Measurements from ENCODE around the gene C19orf81. TPM values are rescaled to one million over a fixed set of nuclear protein-coding genes. Genes with fewer than 3 reads are reported as not detected.

Gene C19orf81
- total RNA-seq, 1 experiment from 2014 or later: 14.5 TPM

DNA sequence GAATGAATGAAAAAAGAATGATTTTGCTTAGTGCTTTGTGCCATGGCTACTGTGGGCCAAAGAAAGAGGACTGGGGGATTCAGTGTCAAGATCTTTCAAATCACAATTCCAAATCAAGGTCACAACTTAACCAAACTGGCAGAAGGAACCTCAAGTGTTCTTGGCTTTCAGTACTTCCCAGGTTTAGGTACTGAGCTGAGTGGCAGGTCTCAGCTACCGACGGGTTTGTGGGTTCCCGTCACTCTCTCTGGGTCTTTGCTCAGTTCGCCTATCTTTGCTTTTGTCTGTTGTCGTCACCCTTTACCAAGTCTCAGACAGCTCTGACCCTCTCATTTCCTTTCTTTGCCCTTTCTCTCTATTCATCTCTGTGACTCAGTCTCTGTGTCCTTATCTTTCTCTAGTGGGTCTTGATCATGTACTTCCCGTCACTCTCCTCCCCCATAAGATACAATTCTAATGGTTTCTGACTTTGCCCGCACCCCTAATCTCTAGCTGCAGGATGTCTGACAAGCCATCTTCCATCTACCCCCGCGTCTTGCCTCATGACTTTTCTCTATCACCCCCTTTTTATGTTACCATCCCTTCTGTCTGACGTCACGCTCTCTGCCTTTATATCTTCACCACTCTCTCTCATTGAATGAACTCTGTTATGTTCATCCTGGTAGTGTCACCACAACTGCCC is 47.7 kb upstream of the C19orf81 start:
- no peak overlapping the region for H3K27ac ChIP-seq (ENCODE audit: low read depth, low read length)
- ATAC-seq: no peak
- H3K27me3 ChIP-seq (ENCODE audit: insufficient read depth, low read length): peaks cover 4% of the 10 kb centered on the region; the same call in 1 of the 2 replicates
- no peaks in the 10 kb centered on the region for H3K4me1 ChIP-seq (ENCODE audit: control insufficient read depth in 1 of 2, insufficient read depth in 2 of 2, low read length in 2 of 2)
- H3K79me2 ChIP-seq (ENCODE audit: insufficient read depth, low read length): no peaks in the 10 kb centered on the region
- no peak overlapping the region for H3K9ac ChIP-seq (ENCODE audit: low read length)
- POLR2A ChIA-PET: no interaction called here
- no peak overlapping the region for H3K4me2 ChIP-seq (ENCODE audit: low read length)
- H3K4me3 ChIP-seq (replicated peaks in 1 of 2; ENCODE audit: low read depth in 1 of 2, low read length in 2 of 2): no peak overlapping the region
- TF ChIP-seq POLR2A (IDR thresholded peaks at IDR 0.05; ENCODE audit: borderline replicate concordance, extremely low read depth, insufficient read depth, insufficient read length) (no peak), RAD21 (IDR thresholded peaks at IDR 0.05; ENCODE audit: low read depth) (no peak), EZH2 (IDR thresholded peaks at IDR 0.05) (no peak), EZH2phosphoT487 (IDR thresholded peaks at IDR 0.05; ENCODE audit: borderline replicate concordance) (no peak)
- TF ChIP-seq, protein P1, sequence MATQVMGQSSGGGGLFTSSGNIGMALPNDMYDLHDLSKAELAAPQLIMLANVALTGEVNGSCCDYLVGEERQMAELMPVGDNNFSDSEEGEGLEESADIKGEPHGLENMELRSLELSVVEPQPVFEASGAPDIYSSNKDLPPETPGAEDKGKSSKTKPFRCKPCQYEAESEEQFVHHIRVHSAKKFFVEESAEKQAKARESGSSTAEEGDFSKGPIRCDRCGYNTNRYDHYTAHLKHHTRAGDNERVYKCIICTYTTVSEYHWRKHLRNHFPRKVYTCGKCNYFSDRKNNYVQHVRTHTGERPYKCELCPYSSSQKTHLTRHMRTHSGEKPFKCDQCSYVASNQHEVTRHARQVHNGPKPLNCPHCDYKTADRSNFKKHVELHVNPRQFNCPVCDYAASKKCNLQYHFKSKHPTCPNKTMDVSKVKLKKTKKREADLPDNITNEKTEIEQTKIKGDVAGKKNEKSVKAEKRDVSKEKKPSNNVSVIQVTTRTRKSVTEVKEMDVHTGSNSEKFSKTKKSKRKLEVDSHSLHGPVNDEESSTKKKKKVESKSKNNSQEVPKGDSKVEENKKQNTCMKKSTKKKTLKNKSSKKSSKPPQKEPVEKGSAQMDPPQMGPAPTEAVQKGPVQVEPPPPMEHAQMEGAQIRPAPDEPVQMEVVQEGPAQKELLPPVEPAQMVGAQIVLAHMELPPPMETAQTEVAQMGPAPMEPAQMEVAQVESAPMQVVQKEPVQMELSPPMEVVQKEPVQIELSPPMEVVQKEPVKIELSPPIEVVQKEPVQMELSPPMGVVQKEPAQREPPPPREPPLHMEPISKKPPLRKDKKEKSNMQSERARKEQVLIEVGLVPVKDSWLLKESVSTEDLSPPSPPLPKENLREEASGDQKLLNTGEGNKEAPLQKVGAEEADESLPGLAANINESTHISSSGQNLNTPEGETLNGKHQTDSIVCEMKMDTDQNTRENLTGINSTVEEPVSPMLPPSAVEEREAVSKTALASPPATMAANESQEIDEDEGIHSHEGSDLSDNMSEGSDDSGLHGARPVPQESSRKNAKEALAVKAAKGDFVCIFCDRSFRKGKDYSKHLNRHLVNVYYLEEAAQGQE (IDR thresholded peaks at IDR 0.05; ENCODE audit: low read depth): no peak
- TF ChIP-seq, protein P2, sequence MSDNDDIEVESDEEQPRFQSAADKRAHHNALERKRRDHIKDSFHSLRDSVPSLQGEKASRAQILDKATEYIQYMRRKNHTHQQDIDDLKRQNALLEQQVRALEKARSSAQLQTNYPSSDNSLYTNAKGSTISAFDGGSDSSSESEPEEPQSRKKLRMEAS (IDR thresholded peaks at IDR 0.05): no peak
- TF ChIP-seq, protein P3, sequence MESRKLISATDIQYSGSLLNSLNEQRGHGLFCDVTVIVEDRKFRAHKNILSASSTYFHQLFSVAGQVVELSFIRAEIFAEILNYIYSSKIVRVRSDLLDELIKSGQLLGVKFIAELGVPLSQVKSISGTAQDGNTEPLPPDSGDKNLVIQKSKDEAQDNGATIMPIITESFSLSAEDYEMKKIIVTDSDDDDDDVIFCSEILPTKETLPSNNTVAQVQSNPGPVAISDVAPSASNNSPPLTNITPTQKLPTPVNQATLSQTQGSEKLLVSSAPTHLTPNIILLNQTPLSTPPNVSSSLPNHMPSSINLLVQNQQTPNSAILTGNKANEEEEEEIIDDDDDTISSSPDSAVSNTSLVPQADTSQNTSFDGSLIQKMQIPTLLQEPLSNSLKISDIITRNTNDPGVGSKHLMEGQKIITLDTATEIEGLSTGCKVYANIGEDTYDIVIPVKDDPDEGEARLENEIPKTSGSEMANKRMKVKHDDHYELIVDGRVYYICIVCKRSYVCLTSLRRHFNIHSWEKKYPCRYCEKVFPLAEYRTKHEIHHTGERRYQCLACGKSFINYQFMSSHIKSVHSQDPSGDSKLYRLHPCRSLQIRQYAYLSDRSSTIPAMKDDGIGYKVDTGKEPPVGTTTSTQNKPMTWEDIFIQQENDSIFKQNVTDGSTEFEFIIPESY (IDR thresholded peaks at IDR 0.05; ENCODE audit: extremely low read depth, insufficient replicate concordance, low read length): no peak
- H4K20me1 ChIP-seq (ENCODE audit: insufficient read depth): no peaks in the 10 kb centered on the region
- intact Hi-C loops (cut with micrococcal nuclease): no loop called here
- H2AFZ ChIP-seq (ENCODE audit: low read depth, low read length, poor library complexity, severe bottlenecking): no peak overlapping the region
- H3K9me3 ChIP-seq (ENCODE audit: control insufficient read depth in 1 of 2, insufficient read depth in 1 of 2, low read depth in 1 of 2, low read length in 2 of 2): no peaks in the 10 kb centered on the region
- RAD21 ChIA-PET (ENCODE audit: low non-redundant PET in 1 of 2, low total read pairs in 2 of 2, uncharacterized antibody in 2 of 2, unreplicated experiment in 2 of 2): no interaction called here
- CTCF ChIA-PET: no interaction called here
- DNase-seq (ENCODE audit: low read depth, low spot score): no peak
- BruUV-seq (replicated peaks): no TSS peak
- H3K36me3 ChIP-seq (ENCODE audit: control insufficient read depth in 1 of 2, insufficient read depth in 2 of 2, low read length in 2 of 2): no peaks in the 10 kb centered on the region
- H3K9me2 ChIP-seq (ENCODE audit: insufficient read depth): no peaks in the 10 kb centered on the region

Measured in HCT116 (cell line).